Peyer's patch (tissue), 4 donors: ENCODE measurements around the gene IMP3. TPM values are rescaled to one million over a fixed set of nuclear protein-coding genes. Genes with fewer than 3 reads are reported as not detected.

Source experiments
- DNase-seq, 3 donors: peaks; one replicate each; pipeline ENCODE4 v3.0.0-alpha.2; 2017 to 2019
- H3K27ac ChIP-seq, 4 donors: fragments of 200-600 bp; sonication (generic); one replicate each; pipeline ENCODE4 v1.5.1; 2016 to 2019
- H3K27me3 ChIP-seq, 2 donors: fragments of 200-600 bp; sonication (generic); one replicate each; pipeline ENCODE4 v1.5.1; 2019
- H3K36me3 ChIP-seq, 3 donors: fragments of 200-600 bp; sonication (generic); one replicate each; pipeline ENCODE4 v1.5.1; 2016 to 2019
- H3K4me1 ChIP-seq, 4 donors: fragments of 200-600 bp; sonication (generic); one replicate each; pipeline ENCODE4 v1.5.1; 2016 to 2019
- H3K4me3 ChIP-seq, 4 donors: fragments of 200-600 bp; sonication (generic); 1 replicate in 3 of 4; 2 replicates in 1 of 4; pipeline ENCODE4 v1.5.1; 2016 to 2019; ENCODE audit warnings: mild to moderate bottlenecking in 1 of 4
- H3K9me3 ChIP-seq, 4 donors: fragments of 200-600 bp; sonication (generic); one replicate each; pipeline ENCODE4 v1.5.1; 2016 to 2019; ENCODE audit warnings: mild to moderate bottlenecking in 1 of 4
- CTCF ChIP-seq, 6 experiments: fragments of 450-650 bp in 4 of 6; fragments of 200-600 bp in 2 of 6; sonication (generic) in 1 of 6; IDR thresholded peaks; one replicate each; pipeline ENCODE4 v1.5.1; 2017 to 2019; ENCODE audit warnings: antibody characterized with exemption in 6 of 6, mild to moderate bottlenecking in 3 of 6, moderate library complexity in 1 of 6
- POLR2A ChIP-seq, 2 donors: fragments of 450-650 bp; IDR thresholded peaks; one replicate each; pipeline ENCODE4 v1.5.1; 2017; ENCODE audit warnings: antibody characterized with exemption in 2 of 2, mild to moderate bottlenecking in 2 of 2, moderate library complexity in 2 of 2
- total RNA-seq, 4 donors: library from RNA; depleted of rRNA; stranded (reverse); fragments of >200 nt; gene quantifications; one replicate each; pipeline ENCODE4 v1.1.0, GENCODE V29; 2016

IMP3 gene
- total RNA-seq, 4 donors from 2014 or later, result 96.8 to 133 (median 124) TPM

GRCh38 chr15:75597667-75598341 lies 42.2 kb downstream of the IMP3 start:
- TF ChIP-seq CTCF (IDR thresholded peaks at IDR 0.05) (peak in 5 of 6 experiments; percentile 19 to 47 (median 44)), POLR2A (IDR thresholded peaks at IDR 0.05) (no peak)
- H3K36me3 ChIP-seq, result peaks cover 0 to 43% (median 0%) of the 10 kb centered on the region in 3 donors

GRCh38 chr15:75596703-75597345 lies 43.2 kb downstream of the IMP3 start:
- Histone ChIP-seq H3K4me3 (no peak overlapping the region), H3K36me3 (peaks cover 0 to 43% (median 0%) of the 10 kb centered on the region in 3 donors), H3K27ac (no peak overlapping the region), H3K27me3 (no peaks in the 10 kb centered on the region), H3K4me1 (no peaks in the 10 kb centered on the region), H3K9me3 (no peaks in the 10 kb centered on the region)
- no peak for DNase-seq
- TF ChIP-seq CTCF (IDR thresholded peaks at IDR 0.05) (no peak), POLR2A (IDR thresholded peaks at IDR 0.05) (no peak)

More at GRCh38 chr15:75597667-75598341, 42.2 kb downstream of the IMP3 start:
- H3K27me3 ChIP-seq, result no peaks in the 10 kb centered on the region
- peak in 1 of 3 donors; percentile 52 for DNase-seq
- no peak overlapping the region for H3K4me3 ChIP-seq
- H3K9me3 ChIP-seq, result no peaks in the 10 kb centered on the region
- H3K27ac ChIP-seq, result no peak overlapping the region
- H3K4me1 ChIP-seq, result no peaks in the 10 kb centered on the region

- H3K4me3 ChIP-seq, result no peak overlapping the region
- peaks cover 0 to 25% (median 0%) of the 10 kb centered on the region in 3 donors for H3K36me3 ChIP-seq
Measured at GRCh38 chr15:75594276-75594675, 45.7 kb downstream of the IMP3 start.

GRCh38 chr15:75591655-75592364 lies 48.2 kb downstream of the IMP3 start:
- H3K27ac ChIP-seq, result no peak overlapping the region
- H3K27me3 ChIP-seq, result no peaks in the 10 kb centered on the region
- peaks cover 0 to 13% (median 0%) of the 10 kb centered on the region in 3 donors for H3K36me3 ChIP-seq
- no peaks in the 10 kb centered on the region for H3K4me1 ChIP-seq
- peak in 1 of 3 donors; percentile 42 for DNase-seq
- H3K4me3 ChIP-seq, result no peak overlapping the region
- TF ChIP-seq POLR2A (IDR thresholded peaks at IDR 0.05), result no peak
- TF ChIP-seq CTCF (IDR thresholded peaks at IDR 0.05), result no peak
- H3K9me3 ChIP-seq, result no peaks in the 10 kb centered on the region

More at GRCh38 chr15:75594276-75594675, 45.7 kb downstream of the IMP3 start:
- Histone ChIP-seq H3K9me3 (no peaks in the 10 kb centered on the region), H3K27me3 (no peaks in the 10 kb centered on the region), H3K4me1 (no peaks in the 10 kb centered on the region), H3K27ac (no peak overlapping the region)
- DNase-seq, result no peak
- TF ChIP-seq CTCF (IDR thresholded peaks at IDR 0.05) (no peak), POLR2A (IDR thresholded peaks at IDR 0.05) (no peak)

- DNase-seq, result no peak
Measured at GRCh38 chr15:75590239-75590638, 49.8 kb downstream of the IMP3 start.

More at GRCh38 chr15:75590239-75590638, 49.8 kb downstream of the IMP3 start:
- peaks cover 0 to 2% (median 0%) of the 10 kb centered on the region in 3 donors for H3K36me3 ChIP-seq
- no peak overlapping the region for H3K4me3 ChIP-seq
- no peaks in the 10 kb centered on the region for H3K4me1 ChIP-seq
- TF ChIP-seq POLR2A (IDR thresholded peaks at IDR 0.05), result no peak
- no peak for TF ChIP-seq CTCF (IDR thresholded peaks at IDR 0.05)
- H3K27ac ChIP-seq, result no peak overlapping the region
- H3K9me3 ChIP-seq, result no peaks in the 10 kb centered on the region
- H3K27me3 ChIP-seq, result no peaks in the 10 kb centered on the region

Other genes starting within 250 kb of the IMP3 start
- gene SIN3A, start 188.5 kb downstream of the IMP3 start, total RNA-seq, result 10 to 100 TPM; 31.5 to 53.6 (median 35.2) TPM
- gene PTPN9, start 60.9 kb downstream of the IMP3 start, total RNA-seq, result 10 to 100 TPM; 17.3 to 33.0 (median 28.5) TPM
- 10 to 100 TPM; 11.5 to 32.2 (median 17.4) TPM for gene SNUPN, start 14.5 kb downstream of the IMP3 start, total RNA-seq
- gene SNX33, start 7.7 kb upstream of the IMP3 start, total RNA-seq, result 10 to 100 TPM; 35.5 to 53.7 (median 49.5) TPM
- 10 to 100 TPM in 1 of 4 donors, 1 to 10 TPM in 3; 2.8 to 15.7 (median 6.3) TPM for gene CSPG4, start 72.6 kb upstream of the IMP3 start, total RNA-seq
- gene UBE2Q2, start 203.2 kb upstream of the IMP3 start, total RNA-seq, result 10 to 100 TPM in 2 of 4 donors, 1 to 10 TPM in 2; 9.3 to 52.0 (median 12.2) TPM